CD4-positive, alpha-beta T cell treated with Interleukin-4 for 4 hours (primary cell): ENCODE measurements around the gene PLEKHG4B.

Experiments used
- DNase-seq: peaks from one replicate; pipeline ENCODE4 v3.0.0-alpha.2; 2020

Gene PLEKHG4B

GRCh38 chr5:76358-77169 is 15.4 kb upstream of the PLEKHG4B start:
- no peak for DNase-seq

- DNase-seq: no peak
Measured at GRCh38 chr5:77170-77501, 14.8 kb upstream of the PLEKHG4B start.

GRCh38 chr5:77546-77945 is 14.4 kb upstream of the PLEKHG4B start:
- no peak for DNase-seq

GRCh38 chr5:77957-78804 is 13.8 kb upstream of the PLEKHG4B start:
- no peak for DNase-seq

GRCh38 chr5:78805-79149 is 13.2 kb upstream of the PLEKHG4B start:
- no peak for DNase-seq

GRCh38 chr5:79263-79662 is 12.7 kb upstream of the PLEKHG4B start:
- DNase-seq: no peak

- DNase-seq: no peak
Measured at GRCh38 chr5:79821-80220, 12.1 kb upstream of the PLEKHG4B start.

- no peak for DNase-seq
Measured at GRCh38 chr5:81391-82021, 10.5 kb upstream of the PLEKHG4B start.

- DNase-seq: no peak
Measured at GRCh38 chr5:82097-82496, 9.9 kb upstream of the PLEKHG4B start.

GRCh38 chr5:82570-82969 is 9.4 kb upstream of the PLEKHG4B start:
- no peak for DNase-seq

GRCh38 chr5:83029-83428 is 8.9 kb upstream of the PLEKHG4B start:
- no peak for DNase-seq

- no peak for DNase-seq
Measured at GRCh38 chr5:85334-85995, 6.5 kb upstream of the PLEKHG4B start.

- no peak for DNase-seq
Measured at GRCh38 chr5:89337-90286, 2.4 kb upstream of the PLEKHG4B start.

GRCh38 chr5:90590-91547 is 1.1 kb upstream of the PLEKHG4B start:
- DNase-seq: no peak

GRCh38 chr5:92401-93220 is 643 bp downstream of the PLEKHG4B start:
- no peak for DNase-seq

GRCh38 chr5:93221-93980 is 1.4 kb downstream of the PLEKHG4B start:
- DNase-seq: no peak

- DNase-seq: no peak
Measured at GRCh38 chr5:94113-94892, 2.3 kb downstream of the PLEKHG4B start.

- DNase-seq: no peak
Measured at GRCh38 chr5:95241-95980, 3.4 kb downstream of the PLEKHG4B start.
